ENCODE data around the gene NRL.

NRL gene

GRCh38 chr14:24114532-24115421 lies at the start of gene NRL, which contains the start of gene DCAF11:
Gene NRL (minus strand): TSS chr14:24114949. CDS start chr14:24082848, 32,101 bp downstream.
Gene DCAF11 (plus strand): TSS chr14:24114777. CDS start chr14:24115595, 818 bp downstream.
- DNase-seq (ENCODE audit: low read depth in 2 of 2, low spot score in 1 of 2), result peak; percentile 94 to 95

GRCh38 chr14:24162093-24162492 lies 47.3 kb upstream of the NRL start:
- DNase-seq (ENCODE audit: low read depth in 2 of 2, low spot score in 1 of 2), result no peak

GRCh38 chr14:24160850-24161804 lies 46.4 kb upstream of the NRL start, which contains the start of gene IRF9:
Gene IRF9 (plus strand): TSS chr14:24161265. CDS start chr14:24162145, 880 bp downstream.
- DNase-seq (ENCODE audit: low read depth in 2 of 2, low spot score in 1 of 2), result peak; percentile 98 to 99

- DNase-seq (ENCODE audit: low read depth in 2 of 2, low spot score in 1 of 2), result no peak
These were observed 45.7 kb upstream of the NRL start for GRCh38 chr14:24160499-24160849.

- DNase-seq (ENCODE audit: low read depth in 2 of 2, low spot score in 1 of 2), result no peak
These were observed 45.2 kb upstream of the NRL start for GRCh38 chr14:24159777-24160498.

GRCh38 chr14:24157331-24157730 lies 42.6 kb upstream of the NRL start:
- DNase-seq (ENCODE audit: low read depth in 2 of 2, low spot score in 1 of 2), result no peak

GRCh38 chr14:24156840-24157239 lies 42.1 kb upstream of the NRL start:
- no peak for DNase-seq (ENCODE audit: low read depth in 2 of 2, low spot score in 1 of 2)

GRCh38 chr14:24155100-24155499 lies 40.4 kb upstream of the NRL start:
- no peak for DNase-seq (ENCODE audit: low read depth in 2 of 2, low spot score in 1 of 2)

GRCh38 chr14:24151404-24152080 lies 36.8 kb upstream of the NRL start:
- no peak for DNase-seq (ENCODE audit: low read depth in 2 of 2, low spot score in 1 of 2)

- no peak for DNase-seq (ENCODE audit: low read depth in 2 of 2, low spot score in 1 of 2)
These were observed 36.2 kb upstream of the NRL start for GRCh38 chr14:24150993-24151392.

GRCh38 chr14:24150567-24150966 lies 35.8 kb upstream of the NRL start:
- no peak for DNase-seq (ENCODE audit: low read depth in 2 of 2, low spot score in 1 of 2)

- no peak for DNase-seq (ENCODE audit: low read depth in 2 of 2, low spot score in 1 of 2)
These were observed 35.3 kb upstream of the NRL start for GRCh38 chr14:24150061-24150460.

- DNase-seq (ENCODE audit: low read depth in 2 of 2, low spot score in 1 of 2), result no peak
These were observed 34.7 kb upstream of the NRL start for GRCh38 chr14:24149302-24149969.

GRCh38 chr14:24147761-24148428 lies 33.1 kb upstream of the NRL start:
- no peak for DNase-seq (ENCODE audit: low read depth in 2 of 2, low spot score in 1 of 2)

GRCh38 chr14:24146978-24147760 lies 32.4 kb upstream of the NRL start, which contains the start of gene RNF31:
Gene RNF31 (plus strand): TSS chr14:24147498. CDS start chr14:24147699, 201 bp downstream.
- DNase-seq (ENCODE audit: low read depth in 2 of 2, low spot score in 1 of 2), result peak; percentile 90 to 94

- DNase-seq (ENCODE audit: low read depth in 2 of 2, low spot score in 1 of 2), result peak; percentile 65 to 69
These were observed 31.8 kb upstream of the NRL start, which contains the start of gene PSME2 for GRCh38 chr14:24146453-24146977. Gene PSME2 (minus strand): TSS chr14:24146610. CDS start chr14:24146581, 29 bp downstream.

GRCh38 chr14:24145690-24146452 lies 31.1 kb upstream of the NRL start:
- DNase-seq (ENCODE audit: low read depth in 2 of 2, low spot score in 1 of 2), result no peak
